ENCODE results near the gene ZNF512B.
"Not testable (repeated sequence)": the region's sequence is repeated elsewhere in the genome, so short reads cannot be mapped to it uniquely, and the experiment has no call there.

The ZNF512B gene, protein sequence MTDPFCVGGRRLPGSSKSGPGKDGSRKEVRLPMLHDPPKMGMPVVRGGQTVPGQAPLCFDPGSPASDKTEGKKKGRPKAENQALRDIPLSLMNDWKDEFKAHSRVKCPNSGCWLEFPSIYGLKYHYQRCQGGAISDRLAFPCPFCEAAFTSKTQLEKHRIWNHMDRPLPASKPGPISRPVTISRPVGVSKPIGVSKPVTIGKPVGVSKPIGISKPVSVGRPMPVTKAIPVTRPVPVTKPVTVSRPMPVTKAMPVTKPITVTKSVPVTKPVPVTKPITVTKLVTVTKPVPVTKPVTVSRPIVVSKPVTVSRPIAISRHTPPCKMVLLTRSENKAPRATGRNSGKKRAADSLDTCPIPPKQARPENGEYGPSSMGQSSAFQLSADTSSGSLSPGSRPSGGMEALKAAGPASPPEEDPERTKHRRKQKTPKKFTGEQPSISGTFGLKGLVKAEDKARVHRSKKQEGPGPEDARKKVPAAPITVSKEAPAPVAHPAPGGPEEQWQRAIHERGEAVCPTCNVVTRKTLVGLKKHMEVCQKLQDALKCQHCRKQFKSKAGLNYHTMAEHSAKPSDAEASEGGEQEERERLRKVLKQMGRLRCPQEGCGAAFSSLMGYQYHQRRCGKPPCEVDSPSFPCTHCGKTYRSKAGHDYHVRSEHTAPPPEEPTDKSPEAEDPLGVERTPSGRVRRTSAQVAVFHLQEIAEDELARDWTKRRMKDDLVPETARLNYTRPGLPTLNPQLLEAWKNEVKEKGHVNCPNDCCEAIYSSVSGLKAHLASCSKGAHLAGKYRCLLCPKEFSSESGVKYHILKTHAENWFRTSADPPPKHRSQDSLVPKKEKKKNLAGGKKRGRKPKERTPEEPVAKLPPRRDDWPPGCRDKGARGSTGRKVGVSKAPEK

DNA sequence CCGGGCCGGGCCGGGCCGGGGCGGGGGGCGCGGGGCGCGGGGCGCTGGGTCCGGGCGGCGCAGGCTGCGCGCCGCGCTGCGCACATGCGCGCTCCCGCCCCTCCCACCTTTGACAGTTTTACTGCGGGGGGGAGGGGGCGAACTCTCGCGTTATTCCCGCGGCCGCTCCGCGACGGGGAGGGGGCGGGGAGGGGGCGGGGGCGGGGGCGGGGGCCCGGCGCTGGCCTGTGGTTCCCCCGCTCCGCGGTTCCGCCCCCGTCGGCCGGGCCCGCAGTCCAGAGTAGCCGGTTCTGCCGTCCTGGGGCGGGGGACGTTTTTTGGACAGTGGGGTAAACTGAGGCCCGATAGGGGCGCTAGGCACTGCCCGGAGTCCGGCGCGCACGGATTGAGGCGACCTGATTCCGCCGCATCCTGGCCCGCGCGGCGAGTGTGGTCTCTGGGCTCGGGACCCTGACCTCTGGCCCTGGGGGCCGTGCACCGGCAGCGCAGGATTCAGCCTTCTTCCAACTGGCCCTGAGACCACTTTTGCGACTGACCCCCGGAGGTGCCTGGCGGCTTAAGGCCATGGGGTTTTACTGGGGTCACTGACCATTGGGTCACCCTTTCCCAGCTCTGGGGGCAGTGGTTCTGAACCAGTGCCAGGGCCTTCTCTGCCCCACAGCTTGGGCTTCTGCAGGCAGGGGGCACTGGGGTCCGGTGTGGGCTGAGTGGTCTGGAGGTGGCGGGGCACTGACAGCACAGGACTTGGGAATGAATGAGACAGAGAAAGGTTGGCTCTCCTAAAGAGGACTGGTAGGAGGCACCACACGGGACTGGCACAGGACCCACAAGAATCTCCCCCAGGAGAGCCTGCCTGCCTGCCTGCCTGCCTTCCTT, at the start of gene ZNF512B:
ZNF512B (minus strand) TSS at position 93 of the 876 bp plus-strand sequence. CDS start 1,980 bp downstream, outside the sequence.
- DNase-seq: peak; percentile 67

DNA sequence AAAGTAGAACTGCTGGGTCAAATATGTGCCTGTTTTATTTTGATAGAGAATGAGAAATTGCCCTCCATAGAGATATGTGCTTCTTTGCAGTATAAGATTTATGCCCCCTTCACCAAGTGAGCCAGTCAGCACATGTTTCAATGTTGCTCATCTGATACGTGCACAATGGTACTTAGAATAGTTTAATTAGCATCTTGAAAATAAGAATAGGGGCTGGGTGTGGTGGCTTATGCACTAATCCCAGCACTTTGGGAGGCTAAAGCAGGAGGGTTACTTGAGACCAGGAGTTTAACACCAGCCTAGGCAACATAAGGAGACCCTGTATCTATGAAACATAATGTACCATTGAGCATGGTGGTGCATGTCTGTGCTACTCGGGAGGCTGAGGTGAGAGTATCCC, 45.9 kb upstream of the ZNF512B start:
- DNase-seq: no peak

DNA sequence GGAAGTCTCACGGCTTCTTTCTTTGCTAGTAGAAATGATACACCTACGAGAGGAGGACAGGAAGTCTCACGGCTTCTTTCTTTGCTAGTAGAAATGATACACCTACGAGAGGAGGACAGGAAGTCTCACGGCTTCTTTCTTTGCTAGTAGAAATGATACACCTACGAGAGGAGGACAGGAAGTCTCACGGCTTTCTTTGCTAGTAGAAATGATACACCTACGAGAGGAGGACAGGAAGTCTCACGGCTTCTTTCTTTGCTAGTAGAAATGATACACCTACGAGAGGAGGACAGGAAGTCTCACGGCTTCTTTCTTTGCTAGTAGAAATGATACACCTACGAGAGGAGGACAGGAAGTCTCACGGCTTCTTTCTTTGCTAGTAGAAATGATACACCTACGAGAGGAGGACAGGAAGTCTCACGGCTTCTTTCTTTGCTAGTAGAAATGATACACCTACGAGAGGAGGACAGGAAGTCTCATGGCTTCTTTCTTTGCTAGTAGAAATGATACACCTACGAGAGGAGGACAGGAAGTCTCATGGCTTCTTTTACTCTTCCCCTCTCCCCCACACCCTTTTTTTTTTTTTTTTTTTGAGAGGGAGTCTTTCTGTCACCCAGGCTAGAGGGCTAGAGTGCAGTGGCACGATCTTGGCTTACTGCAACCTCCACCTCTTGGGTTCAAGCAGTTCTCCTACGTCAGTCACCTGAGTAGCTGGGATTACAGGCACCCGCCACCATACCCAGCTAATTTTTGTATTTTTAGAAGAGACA, 42.8 kb upstream of the ZNF512B start:
- DNase-seq: not testable (repeated sequence)

DNA sequence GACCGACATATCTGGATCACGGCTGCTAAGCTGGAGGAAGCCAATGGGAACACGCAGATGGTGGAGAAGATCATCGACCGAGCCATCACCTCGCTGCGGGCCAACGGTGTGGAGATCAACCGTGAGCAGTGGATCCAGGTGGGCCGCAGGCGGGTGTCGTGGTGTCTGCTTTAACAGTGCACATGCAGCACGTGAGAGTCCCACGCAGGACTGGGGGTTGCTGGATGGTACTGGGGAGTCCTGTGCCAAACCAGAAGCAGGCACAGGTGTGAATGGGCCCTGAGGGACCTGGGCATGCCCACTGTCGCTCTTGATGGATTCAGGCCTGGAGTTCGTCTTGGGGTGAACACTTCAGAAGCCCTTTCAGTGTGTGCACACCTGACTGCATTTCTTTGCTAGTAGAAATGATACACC, 41.6 kb upstream of the ZNF512B start:
- DNase-seq: no peak

DNA sequence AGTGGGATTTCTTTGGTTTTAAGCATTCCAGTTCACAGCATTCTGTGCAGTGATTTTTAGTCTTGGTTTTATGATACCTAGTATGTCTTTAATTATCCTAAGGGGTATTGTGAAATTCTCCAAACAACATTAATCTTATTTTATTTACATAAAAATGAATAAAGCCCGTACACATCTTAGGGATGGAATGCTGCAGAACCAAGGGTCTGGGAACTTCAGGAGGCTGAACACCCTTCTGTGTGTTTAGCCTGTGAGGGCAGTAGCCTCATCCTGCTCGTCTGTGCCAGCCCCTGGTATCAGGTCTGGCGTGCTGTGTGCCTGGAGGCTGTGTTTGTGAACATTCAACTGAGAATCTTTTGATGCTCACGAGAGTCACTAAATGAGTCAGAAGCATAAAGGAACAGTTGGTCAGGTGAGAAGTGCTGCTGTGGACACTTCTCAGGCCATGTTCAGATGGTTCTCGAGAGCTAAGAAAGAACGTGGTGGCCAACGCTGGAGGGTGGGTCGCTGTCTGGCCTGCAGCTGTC, 41.0 kb upstream of the ZNF512B start:
- DNase-seq: no peak

DNA sequence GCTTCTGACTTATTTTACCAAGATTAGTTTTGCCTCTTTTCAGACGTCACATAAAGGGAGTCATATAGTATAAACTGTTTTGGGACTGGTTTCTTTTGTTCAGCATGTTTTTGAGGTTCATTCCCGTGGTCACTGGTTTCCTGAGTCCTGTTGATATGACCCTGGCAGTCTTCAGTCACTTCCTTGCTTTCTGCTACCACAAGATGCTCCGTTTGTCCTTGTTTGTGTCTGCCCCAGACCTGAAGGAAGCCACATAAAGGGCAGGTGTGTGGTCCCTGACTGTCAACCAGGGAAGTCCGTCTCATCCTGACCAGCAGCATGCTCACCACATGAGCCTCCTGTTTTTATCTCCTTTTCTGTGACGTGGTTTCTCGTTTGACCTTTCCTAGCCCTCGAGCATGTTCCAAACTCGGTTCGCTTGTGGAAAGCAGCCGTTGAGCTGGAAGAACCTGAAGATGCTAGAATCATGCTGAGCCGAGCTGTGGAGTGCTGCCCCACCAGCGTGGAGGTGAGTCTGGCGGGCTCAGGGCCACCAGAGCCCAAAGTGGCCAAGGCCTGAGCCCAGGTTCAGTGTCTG, 40.2 kb upstream of the ZNF512B start:
- no peak for DNase-seq

DNA sequence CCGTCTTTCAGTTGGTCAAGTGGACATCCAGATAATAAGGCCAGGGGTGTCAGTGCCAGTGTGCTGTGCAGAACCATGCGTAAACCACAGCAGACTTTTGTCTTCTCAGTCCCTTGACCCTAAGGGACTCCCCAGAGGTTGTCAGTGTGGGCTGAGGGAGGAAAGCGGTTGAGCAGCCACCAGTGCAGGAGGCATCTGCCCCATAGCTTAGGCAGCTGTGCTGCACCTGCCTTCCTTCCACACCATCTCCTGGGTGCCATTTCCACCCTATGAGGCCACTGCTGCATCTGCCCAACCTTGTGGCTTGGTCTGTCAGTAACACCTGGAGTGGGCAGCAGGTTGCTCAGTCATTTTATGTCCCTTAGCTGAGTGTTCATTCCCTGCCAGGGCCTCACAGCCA, 37.2 kb upstream of the ZNF512B start:
- no peak for DNase-seq

DNA sequence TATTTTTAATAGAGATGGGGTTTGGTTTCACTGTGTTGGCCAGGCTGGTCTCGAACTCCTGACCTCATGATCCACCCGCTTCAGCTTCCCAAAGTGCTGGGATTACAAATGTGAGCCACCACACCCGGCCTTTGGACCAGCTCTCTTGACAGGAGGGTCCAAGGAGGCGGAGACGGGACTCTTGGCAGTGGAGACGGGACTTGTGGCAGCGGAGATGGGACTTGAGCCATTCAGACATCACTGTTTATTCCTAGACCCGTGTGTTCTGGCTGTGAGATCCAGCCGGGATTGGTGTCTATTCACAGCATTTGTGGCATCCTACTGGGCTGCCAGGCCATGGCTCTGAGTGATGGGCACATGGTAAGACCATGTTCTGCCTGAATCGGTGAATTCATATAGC, 36.8 kb upstream of the ZNF512B start:
- no peak for DNase-seq

DNA sequence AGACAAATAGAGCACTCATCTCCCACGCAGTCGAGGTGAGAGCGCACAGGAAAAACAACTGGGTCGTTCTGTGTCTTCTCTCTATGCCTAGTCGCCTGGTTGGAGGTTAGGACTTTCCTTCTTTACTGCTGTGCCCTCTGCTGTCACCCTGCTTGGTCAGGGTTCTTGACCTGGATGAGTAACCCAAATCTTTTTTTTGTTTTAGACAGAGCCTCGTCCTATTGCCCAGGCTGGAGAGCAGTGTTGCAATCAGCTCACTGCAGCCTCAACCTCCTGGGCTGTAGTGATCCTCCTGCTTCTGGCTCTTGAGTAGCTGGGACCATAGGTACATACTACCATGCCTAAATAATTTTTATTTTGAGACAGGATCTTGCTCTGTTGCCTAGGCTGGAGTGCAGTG, 35.7 kb upstream of the ZNF512B start:
- DNase-seq: no peak

DNA sequence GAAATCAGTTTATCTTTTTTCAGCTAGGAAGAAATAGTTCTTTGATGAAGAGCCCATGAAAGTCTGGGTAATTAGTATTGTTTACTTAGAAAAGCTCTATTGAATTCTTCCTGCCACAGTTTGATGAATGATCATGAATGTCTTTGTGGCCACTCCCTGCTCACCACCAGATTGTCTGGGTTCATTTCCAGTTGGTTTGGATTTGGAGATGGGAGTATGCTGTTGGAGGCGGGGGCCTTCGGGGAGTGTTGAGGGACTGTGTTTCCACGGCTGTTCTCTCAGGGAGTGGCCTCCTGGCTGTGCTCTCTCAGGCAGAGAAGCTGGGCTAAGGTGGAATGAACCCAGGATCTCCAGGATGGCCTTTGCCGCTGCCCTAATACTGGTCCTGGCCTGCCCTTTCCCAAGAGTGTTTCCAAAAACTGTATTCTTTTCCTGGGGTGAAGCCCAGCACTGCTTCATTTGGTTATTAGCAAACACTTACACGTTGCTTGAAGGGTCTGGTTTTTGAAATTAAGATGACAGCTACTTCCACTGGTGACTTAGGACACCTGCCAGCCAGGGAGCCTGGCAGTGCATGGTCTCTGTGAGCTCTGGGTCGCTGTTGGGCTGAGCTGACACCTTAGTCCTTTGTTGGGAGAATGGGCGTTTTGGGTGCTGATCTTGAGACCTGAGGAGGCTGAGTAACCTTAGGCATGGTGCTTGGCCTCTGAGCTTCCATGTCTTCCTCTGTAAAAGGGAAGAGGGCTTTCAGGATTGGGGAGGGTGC, 34.4 kb upstream of the ZNF512B start:
- no peak for DNase-seq

DNA sequence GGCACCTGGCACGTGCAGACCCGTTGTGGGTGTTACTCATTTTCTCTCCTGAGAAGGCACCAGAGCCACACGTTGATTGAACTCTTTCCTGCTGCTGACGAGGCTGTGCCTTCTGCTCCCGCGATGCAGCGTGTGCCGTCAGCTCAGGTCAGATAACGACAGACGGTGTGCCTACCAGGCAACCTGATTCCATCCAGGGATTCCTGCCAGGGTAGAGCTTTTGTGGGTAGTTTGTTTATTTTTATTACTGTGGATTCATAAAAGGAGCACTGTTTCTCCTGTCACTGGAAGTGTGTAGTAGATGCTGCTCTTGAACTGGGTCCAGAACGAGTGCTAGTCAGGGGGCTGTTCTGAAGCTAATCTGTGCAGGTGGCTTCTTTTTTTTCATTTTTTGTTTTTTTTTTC, 31.9 kb upstream of the ZNF512B start:
- no peak for DNase-seq

DNA sequence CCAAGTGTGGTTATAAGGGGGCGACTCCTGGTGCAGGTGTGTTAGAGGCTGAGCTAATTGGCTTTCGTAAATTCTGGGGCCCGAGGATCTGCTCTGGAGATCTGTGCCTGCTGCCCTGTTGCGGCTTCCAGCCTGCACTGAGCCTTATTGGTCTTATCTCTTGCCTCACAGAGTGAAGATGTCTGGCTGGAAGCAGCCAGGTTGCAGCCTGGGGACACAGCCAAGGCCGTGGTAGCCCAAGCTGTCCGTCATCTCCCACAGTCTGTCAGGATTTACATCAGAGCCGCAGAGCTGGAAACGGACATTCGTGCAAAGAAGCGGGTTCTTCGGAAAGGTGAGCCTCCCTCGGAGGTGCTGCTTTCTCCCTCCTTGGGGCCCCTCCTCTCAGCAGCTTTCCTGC, 31.2 kb upstream of the ZNF512B start:
- no peak for DNase-seq

DNA sequence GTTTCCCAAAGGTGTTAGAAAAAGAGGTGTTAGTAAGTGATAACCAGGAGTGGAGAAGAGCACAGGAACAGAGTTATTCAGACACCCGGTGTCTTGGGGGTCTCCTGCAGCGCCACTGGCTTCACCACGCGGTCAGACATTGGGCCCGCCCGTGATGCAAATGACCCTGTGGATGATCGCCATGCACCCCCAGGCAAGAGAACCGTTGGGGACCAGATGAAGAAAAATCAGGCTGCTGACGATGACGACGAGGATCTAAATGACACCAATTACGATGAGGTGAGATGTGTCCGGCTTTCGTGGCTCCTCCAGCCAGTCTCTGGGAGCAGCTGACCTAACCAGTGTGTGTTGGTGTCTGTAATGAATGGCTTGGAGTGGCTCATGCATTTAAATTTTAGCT, 13.2 kb upstream of the ZNF512B start:
- no peak for DNase-seq

DNA sequence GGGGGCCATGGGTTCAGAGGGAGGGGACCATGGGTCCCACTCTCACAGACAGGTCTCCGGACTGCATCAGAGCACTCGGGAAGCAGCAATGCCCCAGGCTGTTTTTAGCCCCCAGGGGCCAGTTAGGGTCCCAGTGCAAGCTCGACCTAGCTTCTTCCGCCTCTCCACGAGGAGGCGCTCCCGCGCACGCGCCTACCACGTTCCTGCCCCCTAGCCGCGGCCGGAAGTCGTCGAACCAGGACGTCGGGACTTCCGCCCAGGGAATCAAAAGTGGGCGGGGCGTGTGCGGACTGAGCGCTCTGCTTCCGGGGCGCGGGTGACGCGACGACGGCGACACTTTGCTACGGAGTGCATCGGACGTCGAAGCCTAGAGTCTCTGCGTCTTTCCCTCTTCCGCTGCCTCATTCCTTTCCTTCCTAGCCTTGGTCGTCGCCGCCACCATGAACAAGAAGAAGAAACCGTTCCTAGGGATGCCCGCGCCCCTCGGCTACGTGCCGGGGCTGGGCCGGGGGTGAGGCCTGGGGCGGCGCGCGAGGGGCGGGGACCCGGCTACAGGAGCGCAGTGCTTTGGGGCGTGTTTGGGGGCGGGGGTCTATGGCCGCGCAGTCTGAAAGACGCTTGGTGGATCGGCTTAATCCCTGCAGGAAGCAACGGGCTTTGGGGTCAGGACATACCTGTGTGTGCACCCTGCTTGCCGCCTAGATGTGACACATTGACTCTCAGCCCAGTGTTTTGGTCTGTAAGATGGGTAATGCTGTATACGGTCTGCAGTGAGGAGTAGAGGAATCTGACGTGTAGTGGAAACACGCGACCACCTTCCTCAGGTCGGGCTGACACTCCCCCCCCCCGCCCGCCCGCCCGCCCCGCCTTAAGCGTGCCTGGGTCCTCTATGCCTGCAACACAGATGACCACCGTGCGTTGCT, 11.3 kb upstream of the ZNF512B start, which contains the start of gene PRPF6:
PRPF6 (plus strand) TSS at position 327 of the 923 bp plus-strand sequence; CDS start at position 441, 114 bp downstream.
- DNase-seq: peak; percentile 95

DNA sequence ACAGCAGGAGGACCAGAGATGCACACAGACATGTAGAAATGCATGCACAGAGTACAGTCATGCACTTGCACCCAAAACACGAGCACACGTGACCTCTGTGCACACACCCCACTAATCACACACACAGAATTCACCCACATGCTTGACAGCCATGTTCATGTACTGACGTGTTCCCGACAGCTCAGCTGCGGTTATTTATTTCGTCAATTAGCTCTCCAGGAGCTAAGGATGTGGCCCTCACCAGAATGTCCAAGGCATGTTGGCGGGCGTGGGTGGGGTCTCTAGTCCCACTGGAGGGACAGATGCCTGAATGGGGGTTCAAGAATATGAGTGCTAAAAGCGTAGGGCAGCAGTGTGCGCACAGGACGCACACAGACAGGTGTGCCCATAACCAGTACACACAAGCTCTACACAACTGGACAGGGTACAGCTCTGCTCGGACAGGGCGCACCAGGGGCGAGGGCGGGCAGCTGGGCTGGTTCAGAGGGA, 10.6 kb upstream of the ZNF512B start:
- DNase-seq: no peak

DNA sequence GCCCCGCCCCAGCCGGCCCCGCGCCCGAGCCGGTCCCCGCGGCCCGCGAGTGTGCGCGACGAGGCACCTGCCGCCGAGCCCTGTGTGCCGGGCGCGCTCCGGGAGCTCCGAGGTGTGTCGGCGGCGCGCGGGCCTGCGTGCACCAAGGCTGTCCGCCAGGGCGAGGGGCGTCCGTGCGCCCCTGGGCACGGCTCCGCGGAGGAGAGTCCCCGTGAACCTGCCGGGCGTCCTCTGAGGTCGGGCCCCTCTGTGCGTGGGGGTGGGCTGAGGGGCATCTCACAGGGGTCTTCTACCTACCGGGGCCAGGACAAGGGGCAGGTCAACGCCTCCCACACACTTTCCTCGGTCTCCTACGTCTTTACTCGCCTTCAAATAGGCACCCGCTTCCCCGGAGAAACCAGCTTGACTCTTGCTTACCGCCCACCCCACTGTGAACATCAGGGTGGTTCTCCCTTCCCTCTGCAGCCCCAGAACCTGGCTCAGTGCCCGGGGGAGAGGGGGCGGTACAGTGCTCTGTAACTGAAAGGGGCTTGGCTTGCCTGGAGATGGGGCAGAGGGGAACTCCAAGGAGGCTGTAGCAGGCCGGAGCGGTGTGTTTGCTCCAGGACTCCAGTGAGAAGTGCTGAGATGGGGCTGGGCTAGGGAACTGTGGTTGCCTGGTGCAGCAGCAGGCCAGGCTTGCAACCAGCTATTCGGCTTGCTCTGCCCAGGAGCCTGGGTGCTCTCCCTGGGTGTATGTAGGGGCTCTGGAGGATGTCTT, 10.0 kb upstream of the ZNF512B start, which contains the start of gene SAMD10:
SAMD10 (minus strand) TSS at position 86 of the 760 bp plus-strand sequence. CDS start 175 bp downstream, outside the sequence.
- peak; percentile 89 for DNase-seq

DNA sequence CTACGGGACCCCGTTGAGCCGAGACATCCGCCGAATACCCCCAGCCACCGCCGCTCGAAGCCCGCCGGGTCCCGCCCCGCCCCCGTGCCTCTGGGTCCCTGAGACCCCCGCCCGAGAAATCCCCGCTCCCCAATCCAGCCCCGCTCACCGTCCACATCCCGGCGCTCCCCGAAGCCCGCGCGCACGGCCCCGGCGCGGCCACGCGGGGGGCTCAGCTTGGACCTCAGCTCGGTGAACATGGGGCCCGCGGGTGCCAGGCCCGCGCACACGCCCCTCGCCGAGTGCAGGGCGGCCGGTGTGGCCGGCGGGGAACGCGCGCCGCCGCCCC, 9.5 kb upstream of the ZNF512B start:
- DNase-seq: no peak
